ENCODE data around the gene SULT1A2.
"Not testable (repeated sequence)": the region's sequence is repeated elsewhere in the genome, so short reads cannot be mapped to it uniquely, and the experiment has no call there.

SULT1A2 gene

DNA sequence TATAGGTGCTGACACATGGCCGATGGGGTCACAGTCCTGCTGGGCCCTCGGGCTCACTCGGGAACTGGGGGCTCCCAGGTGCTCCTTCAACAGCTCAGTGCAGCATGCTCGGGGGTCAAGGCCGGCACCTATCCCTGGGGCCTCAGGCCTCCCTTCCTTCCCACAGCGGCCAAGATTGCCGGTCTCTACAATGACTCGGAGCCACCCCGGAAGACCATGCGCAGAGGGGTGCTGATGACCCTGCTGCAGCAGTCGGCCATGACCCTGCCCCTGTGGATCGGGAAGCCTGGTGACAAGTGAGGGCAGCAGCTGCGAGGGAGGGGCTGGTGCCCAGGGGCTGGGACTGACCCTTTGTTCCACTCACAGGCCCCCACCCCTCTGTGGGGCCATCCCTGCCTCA, 6.9 kb downstream of the SULT1A2 start:
- FAIRE-seq = no peak

GRCh38 chr16:28589069-28589468, 7.8 kb downstream of the SULT1A2 start:
- FAIRE-seq = no peak

DNA sequence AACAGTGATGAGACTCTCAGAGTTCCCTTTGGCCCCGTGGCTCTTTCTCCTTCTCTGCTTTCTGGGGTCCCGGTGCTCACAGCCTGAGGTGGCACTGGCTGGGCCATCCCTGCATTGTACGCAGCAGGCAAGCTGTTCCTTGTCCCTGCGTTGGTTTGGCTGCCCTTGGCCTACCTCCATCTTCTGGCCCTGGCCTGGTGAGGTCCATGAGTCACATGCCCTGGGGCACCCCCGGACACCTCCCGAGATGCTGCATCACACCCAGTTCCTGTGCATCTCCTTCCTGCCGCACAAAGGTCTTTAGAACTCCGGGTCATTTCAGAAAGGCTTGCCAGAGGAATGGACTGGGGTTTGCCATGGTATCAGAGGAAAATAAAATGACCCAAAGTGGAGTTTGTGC, 9.5 kb downstream of the SULT1A2 start:
- no peak for FAIRE-seq

DNA sequence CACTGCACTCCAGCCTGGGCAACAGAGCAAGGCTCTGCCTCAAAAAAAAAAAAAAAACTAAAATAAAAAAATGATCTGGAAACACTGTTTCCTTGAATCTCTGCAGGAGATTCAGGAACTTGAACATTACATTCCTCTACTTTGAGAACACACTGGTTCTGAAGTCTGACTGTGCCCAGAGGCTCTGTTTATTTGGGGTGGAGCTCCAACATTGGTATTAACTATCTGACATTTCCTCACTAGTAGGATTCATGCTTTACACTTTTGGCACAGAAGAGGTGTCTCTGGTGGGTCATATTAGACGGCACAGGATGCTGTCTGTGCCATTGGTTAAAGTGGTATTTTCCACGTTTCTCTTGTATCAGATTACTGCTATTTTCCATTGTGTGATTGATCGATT, 10.4 kb downstream of the SULT1A2 start:
- no peak for FAIRE-seq

- FAIRE-seq = no peak
These were observed 11.2 kb downstream of the SULT1A2 start for GRCh38 chr16:28585674-28586073.

- no peak for FAIRE-seq
These were observed 16.0 kb downstream of the SULT1A2 start for GRCh38 chr16:28580726-28581315.

DNA sequence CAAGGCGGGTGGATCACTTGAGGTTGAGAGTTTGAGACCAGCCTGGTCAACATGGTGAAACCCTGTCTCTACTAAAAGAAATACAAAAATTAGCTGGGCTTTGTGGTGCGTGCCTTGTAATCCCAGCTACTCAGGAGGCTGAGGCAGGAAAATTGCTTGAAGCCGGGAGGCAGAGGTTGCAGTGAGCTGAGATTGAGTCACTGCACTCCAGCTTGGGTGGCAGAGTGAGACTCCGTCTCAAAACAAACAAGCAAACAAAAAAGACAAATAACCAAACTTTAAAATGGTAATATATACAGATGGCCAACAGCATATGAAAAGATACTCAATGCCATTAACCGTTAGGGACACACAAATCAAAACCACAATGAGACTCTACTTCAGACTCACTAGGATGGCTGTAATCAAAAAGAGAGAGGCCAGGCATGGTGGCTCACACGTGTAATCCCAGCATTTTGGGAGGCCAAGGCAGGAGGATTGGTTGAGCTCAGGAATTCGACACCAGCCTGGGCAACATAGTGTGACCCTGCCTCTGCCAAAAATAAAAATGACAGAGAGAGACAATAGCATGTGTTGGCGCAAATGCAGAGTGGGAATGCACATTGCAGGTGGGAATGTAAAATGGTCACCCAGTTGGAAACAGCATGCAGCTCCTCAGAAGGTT, 21.3 kb downstream of the SULT1A2 start:
- FAIRE-seq = no peak

- no peak for FAIRE-seq
These were observed 21.9 kb downstream of the SULT1A2 start for GRCh38 chr16:28574925-28575324.

GRCh38 chr16:28573738-28574718, 22.8 kb downstream of the SULT1A2 start:
- FAIRE-seq = no peak

GRCh38 chr16:28572696-28573510, 23.9 kb downstream of the SULT1A2 start:
- FAIRE-seq = no peak

GRCh38 chr16:28569968-28570752, 26.7 kb downstream of the SULT1A2 start:
- FAIRE-seq = no peak

GRCh38 chr16:28569021-28569420, 27.8 kb downstream of the SULT1A2 start:
- no peak for FAIRE-seq

- FAIRE-seq = no peak
These were observed 29.6 kb downstream of the SULT1A2 start for GRCh38 chr16:28567292-28567691.

GRCh38 chr16:28566233-28566925, 30.5 kb downstream of the SULT1A2 start:
- not testable (repeated sequence) for FAIRE-seq

DNA sequence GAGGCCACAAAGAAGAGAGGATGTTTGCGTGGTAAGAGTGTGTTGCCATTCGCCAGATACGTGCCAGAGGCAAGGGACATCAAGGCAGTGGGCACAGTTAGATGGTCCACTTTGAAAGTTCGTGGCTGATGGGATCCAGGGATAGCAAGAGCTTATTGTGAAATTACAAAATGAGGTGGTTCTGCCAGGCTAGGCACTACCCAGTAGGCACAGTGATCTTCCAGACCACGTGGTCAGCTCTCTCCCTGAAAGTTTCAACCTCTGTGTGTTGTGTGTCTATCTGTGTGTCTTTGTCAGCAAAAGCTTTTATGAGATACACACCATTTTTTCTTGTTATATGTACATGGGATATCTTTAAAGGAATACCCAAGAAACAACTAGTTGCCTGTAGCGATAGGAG, 33.6 kb downstream of the SULT1A2 start:
- no peak for FAIRE-seq

DNA sequence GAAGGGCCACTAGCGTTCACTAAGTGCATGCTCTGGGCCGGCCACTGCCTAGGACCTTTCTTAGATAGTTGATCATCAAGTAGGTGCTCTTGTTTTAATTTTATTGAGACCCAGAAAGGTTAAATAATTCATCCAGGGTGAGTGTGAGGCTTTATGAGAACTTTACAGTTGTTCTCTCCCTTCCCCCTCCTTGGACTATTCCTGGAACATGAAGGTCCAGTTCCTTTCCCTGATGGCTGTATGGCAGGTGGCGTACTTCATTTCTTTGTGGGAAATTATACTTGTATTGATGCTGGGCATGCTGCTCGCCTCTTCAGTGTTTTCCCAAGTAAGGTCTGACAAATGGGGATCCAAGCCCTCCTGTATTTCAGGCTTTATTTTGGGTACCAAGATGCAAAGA, 34.7 kb downstream of the SULT1A2 start:
- no peak for FAIRE-seq

- FAIRE-seq = no peak
These were observed 35.2 kb downstream of the SULT1A2 start for GRCh38 chr16:28561557-28562187.

GRCh38 chr16:28558456-28558855, 38.4 kb downstream of the SULT1A2 start:
- no peak for FAIRE-seq

- FAIRE-seq = no peak
These were observed 39.9 kb downstream of the SULT1A2 start for GRCh38 chr16:28556914-28557320.

DNA sequence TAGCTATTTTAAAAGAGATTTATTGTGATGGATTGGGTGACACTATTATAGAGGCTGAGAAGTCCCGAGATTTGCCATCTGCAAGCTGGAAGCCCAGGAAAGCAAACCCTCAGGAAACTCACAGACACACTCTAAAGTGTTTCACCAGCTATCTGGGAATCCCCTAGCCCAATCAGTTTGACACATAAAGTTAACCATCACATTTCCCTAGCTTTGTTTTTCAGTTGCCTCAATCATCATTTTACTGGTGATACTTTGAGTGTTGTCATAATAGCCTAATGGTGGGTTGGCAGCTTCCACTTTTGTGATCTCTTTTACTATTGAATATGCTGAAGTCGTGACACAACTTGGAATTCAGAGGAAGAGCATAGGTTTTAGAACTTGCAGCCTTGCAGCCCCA, 41.3 kb downstream of the SULT1A2 start:
- FAIRE-seq = no peak

Data from TTC549 (cell line).